ENCODE measurements around the gene EPS8. TPM values are rescaled to one million over a fixed set of nuclear protein-coding genes. Genes with fewer than 3 reads are reported as not detected.

EPS8 gene
- total and polyA plus RNA-seq, 7 donors = 7.9 to 16.9 (median 12.9) TPM

GRCh38 chr12:15670756-15671155, 118.4 kb downstream of the EPS8 start:
- no peak overlapping the region for H3K27ac ChIP-seq
- WGBS, 3 donors = 80 to 81% (median 80%) methylated on average over 3 of the region's 3 CpGs
- peaks cover 0 to 9% of the 10 kb centered on the region in 2 donors for H3K36me3 ChIP-seq (ENCODE audit: insufficient read depth in 1 of 2, low read depth in 1 of 2)
- DNase-seq (no peak), ATAC-seq (no peak)
- H3K9me3 ChIP-seq = no peaks in the 10 kb centered on the region
- H3K4me1 ChIP-seq = peaks cover 5% of the 10 kb centered on the region
- no peak for TF ChIP-seq CTCF (IDR thresholded peaks at IDR 0.05)
- no peak overlapping the region for H3K4me3 ChIP-seq
- intact Hi-C loops (cut with DNase I) = no loop called here
- H3K27me3 ChIP-seq (ENCODE audit: insufficient read depth in 3 of 3, low read length in 2 of 3) = no peaks in the 10 kb centered on the region

DNA sequence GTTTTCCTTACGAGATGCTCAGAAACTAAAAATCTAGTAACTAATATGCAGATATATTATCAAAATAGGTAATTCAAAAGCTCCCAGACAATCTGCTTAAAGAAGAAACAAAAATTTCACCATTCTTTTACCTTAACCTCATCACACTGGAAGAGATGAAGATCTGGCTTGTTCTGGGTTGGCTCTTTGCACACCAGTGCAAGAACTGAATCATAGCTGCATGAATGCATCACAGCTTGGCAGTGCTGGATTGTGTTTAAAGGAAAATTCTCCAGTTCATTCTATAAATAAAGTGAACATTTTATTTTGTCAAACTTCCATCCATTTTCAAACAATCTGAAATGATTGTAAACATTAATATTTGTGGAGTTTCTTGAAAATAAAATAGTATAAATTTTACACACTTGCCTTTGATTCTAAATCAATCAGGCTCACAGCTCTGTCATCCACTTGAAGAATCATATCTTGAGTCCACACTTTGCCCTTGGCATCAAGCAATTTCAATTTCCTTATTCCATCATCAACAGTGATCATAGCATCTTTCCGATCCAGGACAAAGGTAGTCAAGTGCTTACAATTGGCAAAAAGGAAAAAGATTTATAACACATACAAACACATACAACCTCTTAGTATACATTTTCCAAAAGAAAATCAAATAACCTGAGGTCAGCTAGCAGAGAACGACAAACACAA, 119.8 kb downstream of the EPS8 start:
- 94 to 95% (median 94%) methylated on average over 3 of the region's 3 CpGs for WGBS, 3 donors
- ATAC-seq = no peak
- intact Hi-C loops (cut with DNase I) = no loop called here
- Histone ChIP-seq H3K36me3 (ENCODE audit: insufficient read depth in 1 of 2, low read depth in 1 of 2) (peaks cover 0 to 22% of the 10 kb centered on the region in 2 donors), H3K4me3 (no peak overlapping the region), H3K4me1 (peaks cover 5% of the 10 kb centered on the region), H3K27me3 (ENCODE audit: insufficient read depth in 3 of 3, low read length in 2 of 3) (no peaks in the 10 kb centered on the region), H3K9me3 (no peaks in the 10 kb centered on the region), H3K27ac (no peak overlapping the region)
- DNase-seq = no peak
- no peak for TF ChIP-seq CTCF (IDR thresholded peaks at IDR 0.05)

GRCh38 chr12:15664491-15664890, 124.7 kb downstream of the EPS8 start:
- H3K27ac ChIP-seq = no peak overlapping the region
- H3K9me3 ChIP-seq = no peaks in the 10 kb centered on the region
- peaks cover 0 to 48% of the 10 kb centered on the region in 2 donors for H3K36me3 ChIP-seq (ENCODE audit: insufficient read depth in 1 of 2, low read depth in 1 of 2)
- TF ChIP-seq CTCF (IDR thresholded peaks at IDR 0.05) = no peak
- intact Hi-C loops (cut with DNase I) = no loop called here
- no peaks in the 10 kb centered on the region for H3K4me1 ChIP-seq
- H3K27me3 ChIP-seq (ENCODE audit: insufficient read depth in 3 of 3, low read length in 2 of 3) = no peaks in the 10 kb centered on the region
- no peak for ATAC-seq
- 91 to 92% (median 91%) methylated on average over 5 of the region's 5 CpGs for WGBS, 3 donors
- DNase-seq = no peak
- no peak overlapping the region for H3K4me3 ChIP-seq

- Histone ChIP-seq H3K9me3 (no peaks in the 10 kb centered on the region), H3K4me3 (no peak overlapping the region), H3K4me1 (no peaks in the 10 kb centered on the region), H3K36me3 (ENCODE audit: insufficient read depth in 1 of 2, low read depth in 1 of 2) (peaks cover 0 to 56% of the 10 kb centered on the region in 2 donors), H3K27ac (no peak overlapping the region), H3K27me3 (ENCODE audit: insufficient read depth in 3 of 3, low read length in 2 of 3) (no peaks in the 10 kb centered on the region)
- DNase-seq (no peak), ATAC-seq (no peak)
- 85 to 90% (median 89%) methylated on average over 5 of the region's 5 CpGs for WGBS, 3 donors
- intact Hi-C loops (cut with DNase I) = no loop called here
- TF ChIP-seq CTCF (IDR thresholded peaks at IDR 0.05) = no peak
Observed at GRCh38 chr12:15662983-15663659, 126.1 kb downstream of the EPS8 start.
